Anterior cingulate cortex (tissue), 58 donors: ENCODE results near the gene TNNT2.

Source experiments
- DNase-seq, 58 donors: peaks; one replicate each; lab custom pipeline; 2025; lab: John Stamatoyannopoulos, UW

The TNNT2 gene

DNA sequence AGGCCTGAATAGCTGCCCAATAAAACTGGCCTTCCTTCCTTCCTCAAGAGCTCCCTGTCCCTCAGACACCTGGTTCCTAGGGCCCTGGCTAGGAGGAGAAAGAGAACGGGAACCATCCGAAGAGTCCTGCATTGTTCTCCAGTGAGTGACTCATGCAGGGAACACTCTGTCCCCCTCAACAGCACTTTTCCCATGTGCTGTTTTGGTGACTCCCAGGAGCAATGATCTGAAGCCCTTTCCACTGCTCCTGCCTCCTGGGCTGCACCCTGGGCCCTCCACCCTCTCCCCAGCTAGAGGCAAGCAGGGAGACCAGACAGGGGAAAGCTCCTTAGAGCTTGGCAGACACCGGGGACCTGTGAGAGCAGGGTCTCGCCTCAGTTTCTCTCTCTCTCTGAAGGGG lies 18.9 kb downstream of the TNNT2 start:
- DNase-seq: no peak

GRCh38 chr1:201357636-201358348 lies 19.7 kb downstream of the TNNT2 start:
- DNase-seq: no peak

DNA sequence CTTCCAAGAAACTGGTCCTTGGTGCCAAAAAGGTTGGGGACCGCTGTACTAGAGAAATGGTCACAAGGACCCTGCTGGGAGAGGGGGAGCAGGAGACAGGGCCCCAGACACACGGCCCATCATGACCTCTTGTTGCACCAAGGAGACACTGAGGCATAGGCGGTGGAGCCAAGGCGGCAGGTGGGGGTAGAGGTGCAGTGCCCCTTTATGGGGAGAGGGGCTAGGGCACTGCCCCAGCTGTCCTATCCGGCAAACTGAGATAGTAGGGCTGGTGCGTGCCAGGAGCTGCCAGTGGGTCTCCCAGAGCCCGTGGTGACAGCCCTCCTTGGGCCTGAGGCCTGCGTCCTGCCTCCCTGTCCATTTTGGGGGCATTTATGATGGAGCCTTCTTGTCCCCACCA lies 20.3 kb downstream of the TNNT2 start:
- no peak for DNase-seq

DNA sequence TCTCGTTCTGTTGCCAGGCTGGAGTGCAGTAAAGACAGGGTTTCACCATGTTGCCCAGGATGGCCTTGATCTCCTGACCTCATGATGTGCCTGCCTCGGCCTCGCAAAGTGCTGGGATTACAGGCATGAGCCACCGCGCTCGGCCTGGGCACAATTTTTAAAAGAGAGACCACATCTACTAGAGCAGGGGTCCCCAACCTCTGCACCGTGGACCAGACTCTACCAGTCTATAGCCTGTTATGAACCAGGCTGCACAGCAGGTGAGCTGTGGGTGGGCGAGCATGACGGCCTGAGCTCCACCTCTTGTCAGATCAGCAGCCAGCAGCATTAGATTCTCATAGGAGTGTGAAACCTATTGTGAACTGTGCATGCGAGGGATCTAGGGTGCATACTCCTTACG lies 20.8 kb downstream of the TNNT2 start:
- DNase-seq: no peak

DNA sequence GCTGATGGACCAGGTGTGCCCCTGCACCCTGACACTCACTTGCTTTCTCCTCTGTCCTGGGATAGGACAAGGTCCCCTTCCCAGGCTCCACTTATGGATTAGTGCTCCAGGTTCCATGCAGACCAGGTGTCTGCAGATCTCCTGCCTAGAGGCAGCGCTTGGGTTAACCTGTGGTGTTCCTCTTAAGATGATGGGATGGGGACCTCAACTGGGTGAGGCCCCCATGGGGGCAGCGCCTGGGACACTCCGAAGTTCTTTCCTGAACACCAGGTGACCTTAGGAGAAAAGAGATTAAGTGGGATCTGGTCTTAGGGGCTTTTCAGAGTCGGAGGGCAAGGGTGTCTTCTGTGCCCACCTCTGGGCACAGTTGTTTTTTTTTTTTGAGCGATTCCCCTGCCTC lies 21.2 kb downstream of the TNNT2 start:
- no peak for DNase-seq

GRCh38 chr1:201355471-201355870 lies 22.0 kb downstream of the TNNT2 start:
- DNase-seq: no peak

GRCh38 chr1:201354901-201355295 lies 22.6 kb downstream of the TNNT2 start:
- no peak for DNase-seq

DNA sequence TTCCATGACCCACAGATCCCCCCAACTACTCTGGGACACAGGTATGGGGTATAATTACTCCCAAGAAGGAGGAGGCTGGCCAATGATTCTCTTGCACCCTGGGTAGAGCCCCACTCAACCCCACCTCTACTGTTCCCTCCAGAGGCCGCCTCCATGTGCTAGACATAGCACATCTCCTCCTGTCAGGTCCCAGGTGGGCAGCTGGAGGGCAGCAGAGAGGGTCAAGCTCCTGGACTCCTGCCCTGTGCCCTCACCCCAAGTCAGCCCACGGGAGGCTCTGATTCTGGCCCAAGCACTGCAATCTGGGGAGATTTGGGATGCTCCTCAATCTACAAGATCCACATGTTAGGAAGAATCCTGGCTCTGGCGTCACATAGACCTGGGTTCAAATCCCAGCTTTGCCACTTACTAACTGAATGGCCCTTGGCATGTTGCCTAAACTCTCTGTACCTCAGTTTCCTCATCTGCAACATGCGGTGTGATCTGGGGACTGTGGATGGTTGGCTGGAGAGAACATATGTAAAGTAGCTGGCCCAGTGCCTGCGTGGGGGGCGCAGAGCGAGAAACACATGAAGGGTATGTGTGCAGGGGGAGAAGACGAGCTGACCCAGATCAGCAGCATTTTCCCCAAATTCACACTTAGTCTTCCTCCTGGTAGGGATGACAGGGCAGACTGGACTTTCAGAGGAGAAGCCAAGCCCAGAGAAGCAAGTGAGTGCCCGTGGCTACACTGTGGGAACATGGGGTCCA lies 23.2 kb downstream of the TNNT2 start:
- no peak for DNase-seq

DNA sequence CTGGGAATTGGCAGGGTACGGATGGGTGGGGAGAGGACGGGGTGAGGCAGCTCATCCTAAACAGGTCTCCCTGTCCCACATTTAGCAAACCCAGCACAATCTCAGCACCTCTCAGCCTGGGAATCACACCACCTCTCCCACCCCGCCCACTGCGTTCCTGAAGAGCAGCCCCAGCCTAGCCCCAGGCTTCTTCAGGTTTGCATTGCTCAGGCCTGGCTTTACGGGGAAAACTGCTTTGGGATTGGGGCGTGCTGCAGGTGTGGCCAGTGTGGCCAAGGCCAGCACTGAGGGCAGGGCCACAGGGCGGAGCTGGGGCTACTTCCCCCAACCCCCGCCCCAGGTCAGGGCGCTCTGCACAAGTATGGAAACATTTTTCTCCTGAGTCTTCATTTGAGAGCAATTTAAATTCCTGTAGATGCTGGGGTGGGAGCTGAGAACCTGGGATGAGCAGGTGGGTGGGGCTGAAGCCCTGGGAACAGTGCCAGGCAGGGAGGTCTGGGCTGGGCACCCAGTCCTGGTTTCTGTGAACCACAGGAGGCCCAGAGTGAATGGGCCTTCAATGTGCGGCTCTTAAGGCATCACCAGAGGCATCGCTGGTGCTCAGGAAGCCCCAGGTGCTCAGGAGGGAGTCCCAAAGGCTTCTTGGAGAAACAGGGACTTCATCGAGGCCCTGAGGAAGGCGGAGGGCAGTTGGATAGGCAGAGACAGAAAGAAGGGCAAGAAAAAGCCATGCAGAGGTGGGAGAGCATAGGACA lies 24.1 kb downstream of the TNNT2 start:
- no peak for DNase-seq

DNA sequence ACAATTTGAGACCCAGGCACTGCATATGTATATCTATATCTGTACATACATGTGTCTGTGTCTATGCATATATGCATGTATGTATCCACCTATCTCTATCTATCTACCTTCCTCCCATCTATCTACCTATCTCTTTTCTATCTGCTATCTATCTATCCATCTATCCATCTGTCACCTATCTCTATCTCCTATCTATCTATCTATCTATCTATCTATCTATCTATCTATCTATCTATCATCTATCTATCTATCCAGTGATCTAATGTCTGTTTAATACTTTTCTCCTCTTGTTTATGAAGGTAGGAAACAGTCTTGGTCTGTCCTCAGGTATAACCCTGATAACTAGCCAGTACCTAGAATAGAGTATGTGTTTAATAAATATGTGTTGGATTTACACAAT lies 25.9 kb downstream of the TNNT2 start:
- DNase-seq: no peak

DNA sequence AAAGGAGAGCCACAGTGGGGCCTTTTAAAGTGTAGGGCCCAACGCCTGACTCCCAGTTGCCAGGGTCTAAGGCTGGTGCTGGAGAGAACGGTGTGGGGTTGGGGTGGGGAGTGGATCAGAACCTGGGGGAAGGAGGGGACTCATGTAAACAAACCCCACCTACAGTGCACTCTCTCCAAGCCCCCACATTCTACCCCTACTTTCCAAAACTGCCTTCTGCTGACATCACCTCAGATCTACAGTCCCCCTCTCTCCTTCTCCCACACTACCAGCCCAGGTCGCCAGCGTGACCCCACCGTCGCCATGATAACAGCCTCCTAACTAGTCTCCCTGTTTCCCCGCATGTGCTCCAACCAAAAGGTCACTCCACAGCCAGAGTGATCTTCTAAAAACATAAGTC lies 26.6 kb downstream of the TNNT2 start:
- DNase-seq: no peak

- no peak for DNase-seq
Measured at GRCh38 chr1:201350361-201350725, 27.1 kb downstream of the TNNT2 start.

DNA sequence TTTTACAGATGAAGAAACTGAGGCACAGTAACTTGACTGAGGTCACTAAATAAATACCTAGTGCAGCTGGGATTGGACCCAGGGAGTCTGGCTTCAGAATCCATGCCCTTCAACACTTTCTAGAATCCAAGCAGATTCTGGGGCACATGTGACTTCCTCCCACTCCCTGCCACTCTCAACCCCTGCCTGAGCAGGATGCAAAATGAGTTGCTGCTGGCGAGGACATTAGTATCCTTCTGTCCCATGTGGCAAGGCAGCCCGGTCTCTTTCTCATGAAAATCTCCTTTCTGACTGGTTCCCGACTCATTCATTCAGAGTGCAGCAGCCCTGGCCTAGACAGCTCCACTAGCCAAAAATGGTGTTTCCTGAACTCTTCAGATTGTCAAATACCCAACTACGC lies 28.4 kb downstream of the TNNT2 start:
- DNase-seq: peak in 22 of 58 donors; percentile 4 to 61 (median 24)

- peak in 6 of 58 donors; percentile 9 to 42 (median 16) for DNase-seq
Measured at GRCh38 chr1:201348211-201348566, 29.3 kb downstream of the TNNT2 start.

DNA sequence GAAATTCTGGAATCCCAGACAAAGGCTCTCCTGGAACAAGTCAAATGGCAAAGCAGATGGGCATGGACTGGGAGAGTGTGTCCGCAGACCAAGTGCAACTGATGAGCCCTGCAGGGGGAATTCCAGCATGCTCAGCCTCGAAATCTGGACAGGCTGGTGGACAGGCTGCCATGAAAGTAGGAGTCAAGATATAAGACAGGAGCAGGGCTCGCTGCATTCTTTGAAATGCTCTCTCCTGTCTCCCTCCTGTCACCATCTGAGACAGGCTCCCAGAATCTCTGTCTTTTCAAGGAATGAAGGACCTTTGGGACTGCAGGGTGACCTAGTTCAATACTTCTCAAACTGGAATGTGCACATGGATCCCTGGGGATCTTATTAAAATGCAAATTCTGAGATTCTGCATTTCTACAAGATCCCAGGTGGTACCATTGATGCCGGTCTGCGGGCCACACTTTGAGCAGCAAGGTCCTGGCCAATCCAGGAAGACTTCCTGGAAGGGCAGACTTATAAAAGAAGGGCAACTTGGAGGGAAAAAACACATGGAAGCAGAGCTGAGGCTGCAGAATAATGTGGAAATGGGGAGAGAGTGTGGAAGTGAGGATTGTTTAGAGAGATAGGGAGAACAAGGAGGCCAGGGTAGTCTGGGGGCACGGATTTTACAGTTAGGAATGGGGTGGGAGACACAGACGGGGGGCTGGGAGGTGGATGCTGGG lies 29.8 kb downstream of the TNNT2 start:
- DNase-seq: no peak

DNA sequence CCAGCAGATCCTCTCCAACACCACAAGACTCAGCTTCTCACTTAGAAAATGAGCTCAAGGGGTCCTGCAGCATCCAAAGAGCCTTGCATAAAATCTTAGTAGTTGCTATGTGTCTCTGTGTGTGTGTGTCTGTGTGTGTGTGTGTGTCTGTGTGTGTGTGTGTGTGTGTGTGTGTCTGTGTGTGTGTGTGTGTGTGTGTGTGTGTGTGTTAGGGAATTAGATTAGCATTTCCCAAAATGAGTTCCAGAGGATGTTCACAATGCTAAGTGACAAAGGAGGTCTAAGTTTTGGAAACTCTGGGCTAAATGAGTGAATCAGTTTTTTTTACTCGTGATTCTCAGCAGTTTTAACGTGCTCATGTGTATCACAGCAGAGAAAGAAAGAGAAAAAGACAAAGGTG lies 30.5 kb downstream of the TNNT2 start:
- DNase-seq: no peak

DNA sequence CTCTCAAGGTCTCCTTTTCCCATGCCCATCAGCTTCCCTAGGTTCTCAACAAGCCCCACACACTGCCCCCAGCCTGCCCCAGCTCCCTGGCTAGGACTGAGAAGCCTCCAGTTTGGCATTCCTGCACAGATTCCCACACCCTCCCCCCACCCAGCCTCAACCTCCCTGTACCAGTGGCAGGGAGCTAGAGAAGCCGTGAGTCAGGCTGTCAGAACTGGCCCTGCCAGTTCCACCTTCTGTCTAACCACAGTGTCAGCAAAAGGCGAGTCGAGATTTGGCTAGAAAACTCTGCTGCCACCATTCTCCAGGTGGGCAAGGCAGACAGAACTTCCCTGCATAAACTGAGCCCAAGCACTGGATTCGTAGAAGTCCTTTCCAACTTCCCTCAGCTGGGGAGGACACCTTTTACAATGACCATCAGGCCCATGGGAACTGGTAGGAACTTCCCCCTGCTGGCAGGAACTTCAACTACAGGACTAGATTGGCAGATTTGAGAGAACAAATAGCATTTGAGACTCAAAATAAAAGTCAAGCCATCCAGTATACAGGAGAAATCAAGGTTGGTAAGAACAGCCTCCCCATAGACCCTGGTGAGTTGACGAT lies 31.0 kb downstream of the TNNT2 start:
- peak in 6 of 58 donors; percentile 11 to 26 (median 19) for DNase-seq

DNA sequence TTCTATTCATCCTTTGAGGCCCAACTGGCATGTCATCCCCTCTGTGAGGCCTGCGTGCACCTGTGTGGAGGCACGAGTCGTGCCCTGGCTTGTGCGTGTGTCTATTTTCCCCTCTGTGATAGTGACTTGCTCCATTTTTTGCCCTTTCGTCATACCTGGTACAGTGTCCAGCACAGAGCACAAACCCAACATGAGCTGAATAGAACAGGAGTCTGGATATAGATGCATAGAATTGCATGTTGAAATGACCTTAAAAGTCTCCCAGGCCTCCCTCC lies 32.5 kb downstream of the TNNT2 start:
- DNase-seq: no peak

DNA sequence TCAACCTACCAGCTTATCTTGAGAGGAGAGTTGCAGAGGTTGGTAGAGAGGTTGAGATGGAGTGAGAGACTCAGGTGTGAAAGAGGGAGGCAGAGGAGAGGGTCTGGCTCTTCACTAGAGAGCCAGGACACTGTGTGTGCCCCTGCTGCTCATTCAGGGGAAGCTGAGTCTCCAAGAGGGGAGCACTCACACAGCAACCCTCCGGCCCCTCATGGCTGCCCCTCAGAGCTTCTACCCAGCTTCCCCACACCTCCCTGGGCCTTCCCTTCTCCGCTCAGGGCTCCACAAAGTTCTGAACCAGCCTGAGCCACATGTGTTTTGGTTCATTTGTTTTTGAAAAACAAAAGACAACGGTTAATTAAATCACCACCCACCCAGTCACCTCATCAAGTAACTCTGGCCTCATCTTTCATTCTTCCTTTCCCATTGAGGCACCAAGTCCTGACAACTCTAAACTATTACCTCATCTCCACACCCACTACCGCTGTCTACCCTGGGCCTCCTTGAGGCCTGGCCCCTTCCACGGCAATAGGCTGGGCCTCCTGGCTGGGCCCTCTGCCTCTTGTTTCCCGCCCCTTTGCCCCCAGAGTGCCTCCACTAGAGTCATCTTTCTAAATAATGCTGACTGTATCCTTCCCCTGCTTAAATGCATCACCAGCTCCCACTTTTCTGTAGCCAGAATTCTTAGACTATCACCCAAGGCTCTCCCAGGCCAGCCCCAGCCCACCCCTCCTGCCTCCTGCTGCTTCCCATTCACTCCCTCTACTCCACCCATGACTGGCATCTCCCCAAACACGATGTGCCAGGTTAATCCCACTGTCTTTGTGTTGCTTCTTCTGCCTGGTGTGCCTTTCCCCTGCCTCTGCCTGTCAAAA lies 33.0 kb downstream of the TNNT2 start:
- DNase-seq: no peak

GRCh38 chr1:201341377-201341776 lies 36.1 kb downstream of the TNNT2 start:
- DNase-seq: no peak
